CD4-positive, alpha-beta T cell treated with Interleukin-17A for 4 hours (primary cell): Measurements from ENCODE around the gene CNFN.
"Not testable (repeated sequence)": the region's sequence is repeated elsewhere in the genome, so short reads cannot be mapped to it uniquely, and the experiment has no call there.

ENCODE experiments used
- DNase-seq: peaks from one replicate; pipeline ENCODE4 v3.0.0-alpha.2; 2020; ENCODE audit warnings: mixed read lengths

Gene CNFN

GRCh38 chr19:42345191-42345812, 44.8 kb downstream of the CNFN start:
- DNase-seq, result no peak

GRCh38 chr19:42344336-42344893, 45.7 kb downstream of the CNFN start:
- DNase-seq, result no peak

GRCh38 chr19:42343344-42344110, 46.6 kb downstream of the CNFN start:
- DNase-seq, result no peak

- not testable (repeated sequence) for DNase-seq
Measured at GRCh38 chr19:42339922-42340321, 50.2 kb downstream of the CNFN start.

- DNase-seq, result not testable (repeated sequence)
Measured at GRCh38 chr19:42339126-42339860, 50.8 kb downstream of the CNFN start.
